ENCODE results near the gene CEP85L.

Gene CEP85L

GRCh38 chr6:118511930-118512715 is 139.3 kb downstream of the CEP85L start:
- DNase-seq (ENCODE audit: low read depth): no peak
- no peak overlapping the region for H3K4me3 ChIP-seq (ENCODE audit: low read depth, low read length)
- no peak for TF ChIP-seq CTCF (IDR thresholded peaks at IDR 0.05; ENCODE audit: insufficient read depth, low read depth, low read length, missing control alignments)

GRCh38 chr6:118509009-118509617 is 142.3 kb downstream of the CEP85L start:
- no peak overlapping the region for H3K4me3 ChIP-seq (ENCODE audit: low read depth, low read length)
- peak; percentile 46 for TF ChIP-seq CTCF (IDR thresholded peaks at IDR 0.05; ENCODE audit: insufficient read depth, low read depth, low read length, missing control alignments)
- DNase-seq (ENCODE audit: low read depth): peak; percentile 33

DNA sequence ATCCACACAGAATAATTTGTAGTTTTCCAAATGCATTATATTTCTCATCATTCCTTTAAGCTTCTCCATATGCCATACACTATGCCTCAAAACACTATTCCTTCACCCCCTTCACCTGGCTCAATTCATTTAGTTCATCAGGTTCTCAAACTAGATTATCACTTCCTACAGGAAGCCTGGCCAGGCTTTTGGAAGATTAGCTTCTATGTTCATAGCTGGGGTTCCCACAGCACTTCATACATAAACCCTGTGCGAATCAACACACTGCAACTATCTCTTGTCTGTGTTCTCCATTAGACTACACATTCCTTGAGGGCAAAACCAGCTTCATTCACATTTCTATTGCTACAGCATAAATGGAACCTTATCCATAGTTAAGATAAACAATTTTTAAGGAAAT is 143.8 kb downstream of the CEP85L start:
- TF ChIP-seq CTCF (IDR thresholded peaks at IDR 0.05; ENCODE audit: insufficient read depth, low read depth, low read length, missing control alignments): no peak
- DNase-seq (ENCODE audit: low read depth): no peak
- H3K4me3 ChIP-seq (ENCODE audit: low read depth, low read length): no peak overlapping the region

- no peak for TF ChIP-seq CTCF (IDR thresholded peaks at IDR 0.05; ENCODE audit: insufficient read depth, low read depth, low read length, missing control alignments)
- DNase-seq (ENCODE audit: low read depth): no peak
- no peak overlapping the region for H3K4me3 ChIP-seq (ENCODE audit: low read depth, low read length)
Measured at GRCh38 chr6:118506071-118506638, 145.2 kb downstream of the CEP85L start.

- DNase-seq (ENCODE audit: low read depth): no peak
- TF ChIP-seq CTCF (IDR thresholded peaks at IDR 0.05; ENCODE audit: insufficient read depth, low read depth, low read length, missing control alignments): no peak
- no peak overlapping the region for H3K4me3 ChIP-seq (ENCODE audit: low read depth, low read length)
Measured at GRCh38 chr6:118505656-118506055, 145.7 kb downstream of the CEP85L start.

DNA sequence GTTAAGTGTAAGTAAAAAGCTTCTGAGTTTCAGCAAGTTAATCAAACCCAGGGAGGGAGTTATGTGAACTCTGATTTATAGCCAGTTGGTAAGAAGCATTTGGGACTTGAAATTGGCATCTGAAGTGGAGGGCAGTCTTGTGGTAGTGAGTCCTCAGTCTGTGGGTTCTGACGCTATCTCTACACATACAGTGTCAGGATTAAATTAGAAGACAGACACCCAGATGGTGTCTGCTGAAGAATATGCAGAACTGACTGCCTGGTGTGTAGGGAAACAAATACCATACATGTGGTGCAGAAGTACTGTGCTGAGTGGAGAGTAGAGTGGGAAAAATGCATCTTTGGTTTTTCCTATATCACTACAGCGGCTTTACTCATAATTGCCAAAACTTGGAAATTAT is 146.8 kb downstream of the CEP85L start:
- TF ChIP-seq CTCF (IDR thresholded peaks at IDR 0.05; ENCODE audit: insufficient read depth, low read depth, low read length, missing control alignments): no peak
- DNase-seq (ENCODE audit: low read depth): no peak
- no peak overlapping the region for H3K4me3 ChIP-seq (ENCODE audit: low read depth, low read length)

Measured in GM12865 (cell line).